Islet of Langerhans (tissue), 1 donor: ENCODE measurements around the gene WIF1.
A peak's percentile ranks its signal among the peaks of the same experiment; 100 is the strongest.

Experiments used
- FAIRE-seq: peaks from one replicate; lab custom pipeline; 2011; peaks lifted over from hg19 to GRCh38; lab: Jason Lieb, UNC

WIF1 gene

GRCh38 chr12:65121956-65122469 is 908 bp upstream of the WIF1 start:
- FAIRE-seq: no peak

DNA sequence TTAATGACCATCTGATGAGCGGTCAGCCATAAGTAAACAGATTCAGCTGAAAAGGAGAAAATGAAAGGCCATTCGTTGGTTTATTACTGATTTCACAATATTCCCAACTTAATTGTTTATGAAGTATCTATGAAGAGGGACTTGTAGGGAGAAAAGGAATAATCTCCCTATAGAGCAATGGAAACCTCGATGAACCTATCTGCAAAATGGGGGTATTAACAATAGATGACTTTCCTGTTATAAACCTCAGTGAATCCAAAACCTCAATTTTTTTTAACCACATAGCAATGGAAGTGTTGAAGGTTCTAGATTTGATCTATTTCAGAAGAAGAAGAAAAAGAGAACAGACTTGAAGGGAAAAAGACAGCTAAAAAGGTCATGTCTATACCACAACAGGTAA is 2.0 kb downstream of the WIF1 start:
- FAIRE-seq: no peak

DNA sequence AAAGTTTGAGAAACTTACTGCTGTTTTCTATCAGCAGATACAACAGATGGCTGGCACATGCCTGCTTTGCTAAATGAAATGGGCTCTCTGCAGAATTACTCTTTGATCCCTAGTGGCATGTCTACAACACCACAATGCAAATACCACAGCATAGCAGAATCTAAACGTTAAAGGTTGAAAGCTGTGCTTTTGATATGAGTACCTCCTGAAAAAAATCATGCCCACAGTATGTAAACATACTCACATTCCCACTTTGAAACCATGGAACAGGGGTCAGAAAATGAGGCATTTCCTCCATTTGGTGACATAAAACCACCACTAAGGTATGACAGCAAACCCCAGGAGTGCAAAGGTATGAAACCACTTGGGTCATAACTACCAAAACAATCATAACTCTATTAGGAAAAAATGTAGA is 7.5 kb downstream of the WIF1 start:
- no peak for FAIRE-seq

- FAIRE-seq: peak; percentile 79
Measured at GRCh38 chr12:65106948-65107347, 14.2 kb downstream of the WIF1 start.

DNA sequence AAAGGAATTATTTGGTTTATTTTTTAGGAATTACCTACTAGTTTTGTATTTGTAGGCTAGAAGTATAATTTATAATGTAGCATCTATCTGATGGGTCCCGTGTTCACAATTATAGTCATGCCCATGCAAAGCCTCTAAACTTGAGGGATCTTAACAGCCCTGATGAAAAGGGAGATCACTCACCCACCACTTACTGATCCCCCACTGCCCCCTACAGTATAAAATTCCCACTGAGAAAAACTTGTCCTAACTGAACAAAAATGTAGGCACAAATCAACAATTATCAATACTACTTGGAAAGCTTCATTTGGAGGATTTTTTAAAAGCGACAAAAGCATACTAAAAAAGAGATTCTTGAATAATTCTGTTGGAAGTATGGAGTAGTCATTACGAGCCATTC is 21.0 kb downstream of the WIF1 start:
- FAIRE-seq: no peak

DNA sequence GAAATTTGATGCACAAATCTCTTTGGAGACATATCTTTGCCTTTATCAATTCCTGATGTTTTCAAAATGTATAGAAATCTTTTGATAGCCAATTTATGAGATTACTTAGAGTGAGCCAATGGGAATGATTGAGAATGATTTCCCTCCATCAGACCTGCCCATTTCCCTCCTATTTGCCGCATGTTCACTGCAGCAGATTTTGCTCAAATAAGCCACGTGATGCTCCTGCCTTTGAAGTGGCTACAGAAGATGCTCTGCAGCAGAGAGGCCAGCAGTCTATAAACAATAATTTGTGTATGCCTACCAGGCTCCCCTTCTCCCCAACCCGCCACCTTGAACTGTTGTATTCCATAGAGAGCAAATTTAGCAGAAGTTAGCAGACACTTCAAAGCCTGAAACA is 21.9 kb downstream of the WIF1 start:
- FAIRE-seq: no peak

GRCh38 chr12:65098364-65098763 is 22.7 kb downstream of the WIF1 start:
- no peak for FAIRE-seq

- FAIRE-seq: no peak
Measured at GRCh38 chr12:65094722-65095121, 26.4 kb downstream of the WIF1 start.

DNA sequence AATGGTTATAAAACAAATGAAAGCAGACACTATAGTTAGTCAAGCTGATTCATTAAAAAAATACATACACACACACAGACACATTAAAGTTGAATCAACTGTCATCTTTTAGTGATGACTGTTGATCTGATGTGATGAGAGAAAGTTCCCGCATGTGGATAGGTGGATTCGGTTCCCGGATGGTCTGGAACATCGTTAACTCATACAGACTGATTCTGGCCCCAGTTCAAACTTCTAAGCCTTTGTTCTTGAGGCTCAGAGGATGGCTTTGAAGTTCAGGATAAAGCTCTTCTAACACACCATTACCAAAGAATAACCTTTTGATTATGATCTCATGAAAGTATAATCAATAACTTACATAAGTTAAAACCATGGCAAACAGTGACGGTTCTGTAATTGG is 27.5 kb downstream of the WIF1 start:
- no peak for FAIRE-seq

GRCh38 chr12:65090461-65090860 is 30.6 kb downstream of the WIF1 start:
- FAIRE-seq: no peak

GRCh38 chr12:65086236-65086635 is 34.9 kb downstream of the WIF1 start:
- FAIRE-seq: no peak

- no peak for FAIRE-seq
Measured at GRCh38 chr12:65084579-65084978, 36.5 kb downstream of the WIF1 start.

GRCh38 chr12:65083581-65083980 is 37.5 kb downstream of the WIF1 start:
- no peak for FAIRE-seq

DNA sequence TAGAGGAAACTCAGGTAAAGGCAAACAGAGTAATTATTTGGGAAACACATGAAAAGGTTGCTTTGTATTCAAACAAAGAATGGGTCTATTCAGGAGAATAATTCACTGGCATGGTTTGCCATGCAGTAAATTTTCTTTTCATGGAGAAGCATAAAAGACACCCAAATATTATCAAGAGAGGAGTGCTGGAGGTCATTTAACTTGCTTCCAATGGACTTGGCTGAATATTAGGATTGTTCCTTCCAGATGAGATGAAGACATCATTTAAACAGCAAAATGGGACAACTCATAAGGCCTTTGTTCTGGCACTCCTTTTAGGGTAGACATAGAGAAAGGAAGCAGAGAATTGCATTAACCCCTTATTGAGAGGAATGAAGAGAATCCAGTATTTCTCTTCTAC is 38.7 kb downstream of the WIF1 start:
- no peak for FAIRE-seq

DNA sequence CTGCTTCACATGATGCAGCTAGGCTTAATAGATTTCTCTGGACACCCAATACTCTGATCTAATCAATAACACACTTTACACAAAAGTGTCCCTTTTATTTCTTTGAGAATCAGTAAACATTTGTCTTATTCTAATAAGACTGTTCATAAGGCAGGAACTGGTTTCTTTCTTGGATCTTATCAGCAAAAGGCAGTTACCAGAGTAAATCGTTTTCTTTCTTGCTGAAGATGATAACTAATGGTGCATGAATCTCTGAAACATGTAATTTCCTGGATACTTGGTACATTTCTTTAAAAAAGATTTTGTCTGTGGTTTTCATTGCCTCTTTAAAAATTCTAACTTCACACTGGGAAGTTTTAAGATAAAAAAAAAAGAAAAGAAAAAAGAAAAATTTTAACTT is 39.6 kb downstream of the WIF1 start:
- FAIRE-seq: no peak

DNA sequence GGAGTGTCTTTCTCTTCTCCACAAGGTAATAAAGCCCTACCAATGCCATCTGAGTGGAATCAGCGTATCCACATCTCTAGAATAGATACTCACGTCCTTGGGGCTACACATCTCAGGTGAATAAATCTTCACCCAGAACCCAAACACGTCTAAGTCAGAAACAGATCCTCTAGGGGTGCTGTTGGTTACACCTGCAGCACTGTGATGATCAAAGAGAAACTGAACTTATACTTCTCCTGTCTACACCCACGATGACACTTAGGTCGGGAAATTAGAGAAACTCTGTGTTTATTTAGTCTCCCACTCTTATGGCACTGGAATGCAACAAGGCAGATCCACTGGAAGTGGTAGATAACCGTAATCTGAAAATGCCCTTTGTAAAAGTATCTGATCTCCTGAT is 46.2 kb downstream of the WIF1 start:
- FAIRE-seq: no peak

- FAIRE-seq: no peak
Measured at GRCh38 chr12:65069336-65069735, 51.8 kb downstream of the WIF1 start.

GRCh38 chr12:65067383-65067782 is 53.7 kb downstream of the WIF1 start:
- FAIRE-seq: no peak

- FAIRE-seq: no peak
Measured at GRCh38 chr12:65055859-65056258, 65.2 kb downstream of the WIF1 start.

DNA sequence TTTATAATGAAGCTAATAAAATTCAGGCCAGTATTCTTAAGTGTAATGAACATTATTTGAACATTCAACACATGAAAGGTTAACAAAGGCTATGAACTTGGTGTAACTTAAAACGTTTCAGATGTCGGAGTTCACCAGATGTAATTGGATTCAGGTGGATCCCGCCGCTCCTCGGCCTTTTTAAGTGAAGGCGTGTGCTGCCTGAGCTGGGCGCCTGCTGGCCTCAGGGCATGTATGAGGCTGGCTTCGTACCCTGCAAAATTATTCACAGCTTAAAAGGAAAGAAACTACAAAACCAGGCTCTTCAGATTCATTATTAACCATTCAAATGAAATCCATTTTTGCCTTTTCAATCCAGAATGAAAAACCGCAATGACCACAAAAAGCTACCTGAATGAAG is 69.9 kb downstream of the WIF1 start:
- no peak for FAIRE-seq

DNA sequence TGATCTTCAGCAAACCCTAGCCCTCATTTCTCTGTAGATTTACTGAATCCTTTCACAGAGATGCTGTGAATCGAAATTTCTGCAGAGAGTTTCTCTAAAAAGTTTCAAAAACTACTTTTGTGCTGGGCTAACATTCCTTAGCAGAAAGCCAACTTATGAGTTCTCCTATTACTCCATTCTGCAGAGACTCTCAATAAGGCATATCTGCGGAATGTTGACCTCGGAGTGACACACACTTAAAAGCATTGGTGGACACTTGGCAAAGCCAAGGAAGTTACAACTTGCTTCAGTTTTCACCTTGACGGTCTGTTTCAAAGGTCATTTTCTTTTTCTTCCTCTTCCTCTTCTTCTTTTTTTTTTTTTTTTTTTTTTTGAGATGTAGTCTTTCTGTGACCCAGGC is 75.8 kb downstream of the WIF1 start:
- FAIRE-seq: no peak

GRCh38 chr12:65039301-65039700 is 81.8 kb downstream of the WIF1 start:
- FAIRE-seq: no peak

DNA sequence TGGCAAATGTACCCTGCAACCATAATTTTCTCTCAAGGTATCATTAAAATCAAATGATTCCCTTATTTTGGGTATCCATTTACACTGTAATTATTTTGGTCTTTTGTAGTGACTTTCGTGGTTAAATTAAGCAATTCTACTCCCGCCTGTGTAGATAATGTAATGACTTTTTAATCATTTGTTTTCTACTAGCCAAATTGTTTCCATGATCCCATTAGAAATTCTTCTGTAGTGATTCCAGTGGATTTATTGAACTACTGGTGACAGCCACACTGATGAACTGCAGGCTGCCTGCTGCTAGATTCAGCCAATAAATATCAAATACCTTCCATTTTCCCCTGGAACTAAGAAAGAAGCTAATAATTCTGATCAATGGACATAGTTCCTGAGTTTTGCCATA is 96.0 kb downstream of the WIF1 start:
- no peak for FAIRE-seq

GRCh38 chr12:65023485-65023884 is 97.6 kb downstream of the WIF1 start:
- no peak for FAIRE-seq

DNA sequence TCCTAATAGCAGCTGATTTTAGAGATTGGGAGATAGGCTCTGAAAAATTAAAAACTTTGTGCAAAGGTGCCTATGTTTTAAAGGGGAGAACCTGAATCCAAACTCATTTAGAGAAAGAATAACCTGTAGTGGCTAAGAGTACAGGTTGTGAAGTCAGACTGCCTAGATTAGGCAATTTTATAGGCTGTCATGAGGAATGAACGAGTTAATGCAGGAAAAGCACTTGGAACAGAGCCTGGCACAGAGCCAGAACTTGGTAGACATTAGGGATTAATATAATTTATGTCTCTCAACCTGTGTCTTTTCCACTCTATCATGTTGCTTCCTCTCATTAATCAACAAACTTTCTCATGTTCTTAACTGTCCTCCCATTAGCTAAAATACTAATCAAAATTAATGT is 98.1 kb downstream of the WIF1 start:
- no peak for FAIRE-seq
